Thyroid gland (tissue), 4 donors: Measurements from ENCODE around the gene CA12. TPM values are rescaled to one million over a fixed set of nuclear protein-coding genes. Genes with fewer than 3 reads are reported as not detected.

Experiments used
- DNase-seq, 2 donors: peaks; one replicate each; pipeline ENCODE4 v3.0.0-alpha.2; 2019
- H3K27ac ChIP-seq, 3 donors: fragments of 200-600 bp; sonication (generic); 1 replicate in 2 of 3; 2 replicates in 1 of 3; pipeline ENCODE4 v1.5.1; 2016 to 2019; ENCODE audit warnings: mild to moderate bottlenecking in 1 of 3, moderate library complexity in 1 of 3
- H3K27me3 ChIP-seq: fragments of 200-600 bp; sonication (generic); one replicate; pipeline ENCODE4 v1.5.1; 2019
- H3K36me3 ChIP-seq, 2 donors: fragments of 200-600 bp; sonication (generic); one replicate each; pipeline ENCODE4 v1.5.1; 2016 to 2019
- H3K4me1 ChIP-seq, 2 donors: fragments of 200-600 bp; sonication (generic); one replicate each; pipeline ENCODE4 v1.5.1; 2017 to 2019
- H3K4me3 ChIP-seq, 3 donors: fragments of 200-600 bp; sonication (generic); replicated peaks in 1 of 3; 1 replicate in 2 of 3; 2 replicates in 1 of 3; pipeline ENCODE4 v1.5.1; 2016; ENCODE audit warnings: mild to moderate bottlenecking in 1 of 3
- H3K9me3 ChIP-seq: fragments of 200-600 bp; sonication (generic); one replicate; pipeline ENCODE4 v1.5.1; 2017
- CTCF ChIP-seq, 6 experiments: fragments of 200-600 bp in 3 of 6; fragments of 450-650 bp in 3 of 6; sonication (generic) in 3 of 6; IDR thresholded peaks; one replicate each; pipeline ENCODE4 v1.5.1; 2016 to 2019; ENCODE audit warnings: antibody characterized with exemption in 6 of 6, mild to moderate bottlenecking in 2 of 6, inconsistent platforms in 1 of 6, moderate library complexity in 1 of 6
- POLR2A ChIP-seq, 2 donors: fragments of 450-650 bp; IDR thresholded peaks; one replicate each; pipeline ENCODE4 v1.6.1; 2017; ENCODE audit warnings: antibody characterized with exemption in 2 of 2, mild to moderate bottlenecking in 2 of 2, moderate library complexity in 1 of 2
- WGBS, 2 donors: methylation state at CpG; one replicate each; pipeline ENCODE4 v1.1.5; 2017; 5-methylcytosine and 5-hydroxymethylcytosine counted together
- intact Hi-C: fragments of 100-400 bp; cut with DNase I; formaldehyde crosslinking; loops from one replicate; pipeline ENCODE4 v1.15.1; 2023
- total RNA-seq, 4 donors: library from RNA; depleted of rRNA; stranded (reverse); fragments of >200 nt; gene quantifications; one replicate each; pipeline ENCODE4 v1.2.3, GENCODE V29; 2016

Gene CA12
- total RNA-seq, 4 donors from 2014 or later, result 0.33 to 21.9 (median 4.3) TPM

GRCh38 chr15:63380151-63380807 is 1.4 kb downstream of the CA12 start:
- Histone ChIP-seq H3K27ac (peak overlapping the region in 2 of 3 donors; percentile 39 to 40), H3K4me1 (peaks cover 12 to 35% of the 10 kb centered on the region in 2 donors), H3K9me3 (no peaks in the 10 kb centered on the region), H3K36me3 (no peaks in the 10 kb centered on the region), H3K4me3 (peak overlapping the region in 1 of 3 donors; percentile 6), H3K27me3 (no peaks in the 10 kb centered on the region)
- TF ChIP-seq POLR2A (IDR thresholded peaks at IDR 0.05), result no peak
- no peak for TF ChIP-seq CTCF (IDR thresholded peaks at IDR 0.05)
- WGBS, 2 donors, result 67 to 89% methylated on average over 5 of the region's 5 CpGs
- DNase-seq, result no peak
- intact Hi-C loops, result no loop called here

GRCh38 chr15:63379492-63380150 is 2.0 kb downstream of the CA12 start:
- intact Hi-C loops, result no loop called here
- H3K4me1 ChIP-seq, result peaks cover 18 to 41% of the 10 kb centered on the region in 2 donors
- no peak overlapping the region for H3K4me3 ChIP-seq
- H3K36me3 ChIP-seq, result no peaks in the 10 kb centered on the region
- no peak for DNase-seq
- H3K27ac ChIP-seq, result peak overlapping the region in 2 of 3 donors; percentile 39 to 40
- H3K9me3 ChIP-seq, result no peaks in the 10 kb centered on the region
- WGBS, 2 donors, result 64 to 84% methylated on average over 2 of the region's 2 CpGs
- TF ChIP-seq CTCF (IDR thresholded peaks at IDR 0.05) (no peak), POLR2A (IDR thresholded peaks at IDR 0.05) (no peak)
- no peaks in the 10 kb centered on the region for H3K27me3 ChIP-seq

GRCh38 chr15:63378946-63379345 is 2.7 kb downstream of the CA12 start:
- no peak for DNase-seq
- TF ChIP-seq POLR2A (IDR thresholded peaks at IDR 0.05) (no peak), CTCF (IDR thresholded peaks at IDR 0.05) (no peak)
- Histone ChIP-seq H3K36me3 (no peaks in the 10 kb centered on the region), H3K27me3 (no peaks in the 10 kb centered on the region), H3K4me1 (peaks cover 25 to 48% of the 10 kb centered on the region in 2 donors), H3K4me3 (no peak overlapping the region), H3K9me3 (no peaks in the 10 kb centered on the region), H3K27ac (no peak overlapping the region)
- intact Hi-C loops, result no loop called here
- WGBS, 2 donors, result 71 to 95% methylated on average over 7 of the region's 7 CpGs

GRCh38 chr15:63374686-63375520 is 6.7 kb downstream of the CA12 start:
- no peak for TF ChIP-seq POLR2A (IDR thresholded peaks at IDR 0.05)
- no peak for TF ChIP-seq CTCF (IDR thresholded peaks at IDR 0.05)
- Histone ChIP-seq H3K27me3 (no peaks in the 10 kb centered on the region), H3K27ac (peak overlapping the region; percentile 40 to 85 (median 79)), H3K9me3 (no peaks in the 10 kb centered on the region), H3K4me1 (peaks cover 28 to 61% of the 10 kb centered on the region in 2 donors), H3K36me3 (no peaks in the 10 kb centered on the region), H3K4me3 (no peak overlapping the region)
- 33% methylated on average over 11 of the region's 11 CpGs for WGBS, 2 donors
- intact Hi-C loops, result no loop called here
- DNase-seq, result peak; percentile 74 to 81
